K562 (cell line): ENCODE data around the gene LSR. TPM values are rescaled to one million over a fixed set of nuclear protein-coding genes. Genes with fewer than 3 reads are reported as not detected.

Experiments
- ATAC-seq: fragments of 200-7000 bp; cut with Tn5 transposase; 3 replicates; pipeline ENCODE4 v1.9.1; 2020; ENCODE audit warnings: moderate library complexity
- BruUV-seq: library from RNA; stranded (reverse); fragments of 400-500 nt; replicated peaks from 2 replicates; lab custom pipeline; 2021; lab: Mats Ljungman, UMichigan
- CTCF ChIA-PET: fragments of 300-600 bp; formaldehyde crosslinking; extraction: SDS; loops from one replicate; lab custom pipeline; 2021; ENCODE audit warnings: low intra/inter-chr PET ratio; lab: Yijun Ruan, JAX
- POLR2A ChIA-PET: fragments of 300-600, 350-650 bp; sonication (Branson Sonifier 250); formaldehyde crosslinking; extraction: SDS; loops from one replicate; lab custom pipeline; 2021; ENCODE audit warnings: antibody characterized with exemption, inconsistent platforms; lab: Yijun Ruan, JAX
- DNase-seq, 4 experiments: peaks; one replicate each; pipeline versions ENCODE4 v3.0.0 to v3.0.0-alpha.2; 2011 to 2018; ENCODE audit warnings: low spot score in 3 of 4, mixed read lengths in 3 of 4; ENCODE audit errors: extremely low read depth in 1 of 4
- FAIRE-seq: peaks from 2 replicates; lab custom pipeline; 2011; peaks lifted over from hg19 to GRCh38; lab: Jason Lieb, UNC
- H2AFZ ChIP-seq: 2 replicates; pipeline ENCODE4 v1.6.0; 2011; ENCODE audit warnings: low read depth, low read length, control low read depth, inconsistent platforms
- H3K27ac ChIP-seq: fragments of 200-600 bp; 3 replicates; pipeline ENCODE4 v1.8.0; 2011; ENCODE audit warnings: low read depth, mild to moderate bottlenecking, control low read depth, inconsistent platforms, low read length, moderate library complexity, mixed read lengths; ENCODE audit errors: extremely low read depth
- H3K27me3 ChIP-seq, 2 experiments: fragments of 300-600 bp in 1 of 2; 2 replicates in 1 of 2; 3 replicates in 1 of 2; pipeline versions ENCODE4 v1.6.0 to v1.8.0; 2011; ENCODE audit warnings: inconsistent platforms in 2 of 2, low read length in 2 of 2, mild to moderate bottlenecking in 1 of 2, mixed read lengths in 1 of 2, moderate library complexity in 1 of 2; ENCODE audit not compliant: control insufficient read depth in 2 of 2, insufficient read depth in 2 of 2
- H3K36me3 ChIP-seq: fragments of 300-600 bp; 3 replicates; pipeline ENCODE4 v1.8.0; 2011; ENCODE audit warnings: mild to moderate bottlenecking, low read length, inconsistent platforms; ENCODE audit not compliant: control insufficient read depth, insufficient read depth
- H3K4me1 ChIP-seq, 2 experiments: fragments of 200-600 bp in 1 of 2; replicated peaks in 1 of 2; 2 replicates in 1 of 2; 3 replicates in 1 of 2; pipeline versions ENCODE4 v1.5.1 to v1.8.0; 2011; ENCODE audit warnings: inconsistent platforms in 2 of 2, low read length in 2 of 2, mild to moderate bottlenecking in 1 of 2, mixed read lengths in 1 of 2, moderate library complexity in 1 of 2; ENCODE audit not compliant: control insufficient read depth in 2 of 2, insufficient read depth in 2 of 2
- H3K4me2 ChIP-seq: 2 replicates; pipeline ENCODE4 v1.6.1; 2011; ENCODE audit warnings: low read length, control low read depth, inconsistent platforms, mixed read lengths; ENCODE audit not compliant: insufficient read depth
- H3K4me3 ChIP-seq: fragments of 200-600 bp; sonication (generic), shearing (Covaris generic); 2 replicates; pipeline ENCODE4 v1.5.1; 2016; ENCODE audit warnings: control low read depth, inconsistent platforms
- H3K79me2 ChIP-seq: fragments of 200-600 bp; 3 replicates; pipeline ENCODE4 v1.8.0; 2011; ENCODE audit warnings: low read length, inconsistent platforms; ENCODE audit not compliant: control insufficient read depth, insufficient read depth
- H3K9ac ChIP-seq, 2 experiments: 2 replicates each; pipeline versions ENCODE4 v1.6.0 to v1.6.1; 2011; ENCODE audit warnings: low read depth in 2 of 2, low read length in 2 of 2, control low read depth in 1 of 2, inconsistent platforms in 1 of 2, mild to moderate bottlenecking in 1 of 2, mixed read lengths in 1 of 2; ENCODE audit not compliant: insufficient read depth in 1 of 2
- H3K9me1 ChIP-seq: one replicate; pipeline ENCODE4 v1.6.0; 2011; ENCODE audit warnings: inconsistent platforms, mild to moderate bottlenecking, low read length, moderate library complexity; ENCODE audit not compliant: control insufficient read depth, insufficient read depth
- H3K9me3 ChIP-seq: replicated peaks from 2 replicates; pipeline ENCODE4 v1.5.1; 2011; ENCODE audit warnings: low read depth, low read length, inconsistent platforms; ENCODE audit not compliant: control insufficient read depth, insufficient read depth
- H4K20me1 ChIP-seq: replicated peaks from 2 replicates; pipeline ENCODE4 v1.6.1; 2011; ENCODE audit warnings: low read length, inconsistent platforms, mixed read lengths; ENCODE audit not compliant: control insufficient read depth, insufficient read depth
- HNRNPUL1 ChIP-seq: fragments of 200-400 bp; formaldehyde crosslinking; IDR thresholded peaks from 2 replicates; pipeline ENCODE4 v1.6.1; 2017; ENCODE audit warnings: low read length
- NR4A1 ChIP-seq, 2 experiments: fragments of 250-450 bp in 1 of 2; fragments of 450-650 bp in 1 of 2; sonication (Bioruptor Pico) in 1 of 2; IDR thresholded peaks; 2 replicates each; pipeline versions ENCODE4 v1.4.0 to v1.6.1; 2016 to 2020; ENCODE audit warnings: mild to moderate bottlenecking in 2 of 2, missing compliant biosample characterization in 1 of 2, missing genetic modification characterization in 1 of 2, moderate library complexity in 1 of 2
- SMARCC2 ChIP-seq: fragments of 450-650 bp; IDR thresholded peaks from 2 replicates; pipeline ENCODE4 v1.6.1; 2017; ENCODE audit warnings: antibody characterized with exemption, moderate library complexity, mild to moderate bottlenecking, low read depth
- SPI1 ChIP-seq: IDR thresholded peaks from 2 replicates; pipeline ENCODE4 v1.6.1; 2011; ENCODE audit warnings: low read depth, low read length, control low read depth, borderline replicate concordance
- ZNF146 ChIP-seq: IDR thresholded peaks from one replicate; pipeline ENCODE4 v1.6.1; 2018; ENCODE audit warnings: missing compliant biosample characterization; ENCODE audit not compliant: unreplicated experiment
- ZNF398 ChIP-seq: fragments of 250-450 bp; sonication (Bioruptor Pico); IDR thresholded peaks from 2 replicates; pipeline ENCODE4 v1.8.0; 2021; ENCODE audit warnings: moderate library complexity, mild to moderate bottlenecking, inconsistent platforms
- ZNF586 ChIP-seq: fragments of 450-650 bp; formaldehyde crosslinking; conservative IDR thresholded peaks from 2 replicates; pipeline ENCODE4 v1.4.0; 2020; ENCODE audit warnings: mild to moderate bottlenecking, moderate library complexity
- WGBS: fragments of 100-300 bp; shearing (Covaris generic); methylation state at CpG from one replicate; pipeline ENCODE4 v1.1.6; 2016; ENCODE audit warnings: low coverage, mixed read lengths; ENCODE audit not compliant: insufficient coverage; ENCODE audit errors: missing lambda C conversion rate; 5-methylcytosine and 5-hydroxymethylcytosine counted together
- in situ Hi-C: fragments of 300-500 bp; cut with MboI; formaldehyde crosslinking; loops from 4 replicates; pipeline ENCODE4 v1.15.0; 2018; ENCODE audit warnings: inconsistent platforms, mixed read lengths
- intact Hi-C: fragments of 100-400 bp; cut with micrococcal nuclease; formaldehyde crosslinking; loops from 2 replicates; pipeline ENCODE4 v1.14.2; 2022
- polyA plus RNA-seq, 8 experiments: library from polyadenylated mRNA; depleted of rRNA in 4 of 8; stranded (reverse) in 5 of 8; unstranded in 3 of 8; fragments of >200 nt; fragmentation: Nextera tagmentation in 2 of 8; fragmentation: Illumina TruSeq in 1 of 8; extraction: Ambion mirVana in 2 of 8; extraction: Trizol in 1 of 8; gene quantifications; 2 replicates each; pipeline versions ENCODE4 v1.2.1 to v1.2.3, GENCODE V29; 2011 to 2014; ENCODE audit warnings: inconsistent platforms in 1 of 8, missing spikeins in 1 of 8
- total RNA-seq, 7 experiments: library from RNA; depleted of rRNA in 6 of 7; stranded (reverse); fragments of >200 nt in 6 of 7; fragmentation: Illumina TruSeq in 2 of 7; extraction: Trizol in 2 of 7; gene quantifications; 2 replicates each; pipeline versions ENCODE4 v1.2.1 to v1.2.3, GENCODE V29; 2011 to 2021; ENCODE audit warnings: low replicate concordance in 1 of 7

The LSR gene
- total and polyA plus RNA-seq, 9 of the 15 experiments (the other 6 are each of a cell fraction or from before 2014, with no cell fraction given), result 0.44 to 87.9 (median 28.0) TPM

- no peak for TF ChIP-seq ZNF146 (CRISPR knock-in tag)
- TF ChIP-seq NR4A1 (CRISPR knock-in tag; IDR thresholded peaks at IDR 0.05), result no peak
- no peak for TF ChIP-seq NR4A1 (tag; IDR thresholded peaks at IDR 0.05)
- TF ChIP-seq ZNF398 (CRISPR knock-in tag), result no peak
Measured at GRCh38 chr19:35281303-35281702, 32.5 kb downstream of the LSR start (continued).

GRCh38 chr19:35284153-35285094 lies 35.6 kb downstream of the LSR start:
- WGBS, result 63% methylated on average over 15 of the region's 17 CpGs
- ChIA-PET POLR2A (interaction anchor here (0.8 to 1.0 kb wide), 3 partner anchors 10 to 41 kb away, joined by 3 to 5 read pairs (median 4); no protein-coding TSS in a partner anchor), CTCF (no interaction called here)
- no peaks in the 10 kb centered on the region for H3K9me1 ChIP-seq
- intact Hi-C loops, result no loop called here
- TF ChIP-seq SMARCC2 (no peak), HNRNPUL1 (no peak), SPI1 (peak; percentile 58; the same call in 1 of the 2 replicates), ZNF586 (CRISPR knock-in tag) (no peak)
- no peaks in the 10 kb centered on the region; the same call in 1 of the 2 replicates for H4K20me1 ChIP-seq
- in situ Hi-C loops, result no loop called here
- peaks cover 16 to 28% of the 10 kb centered on the region in 2 experiments; a peak in 4 of 5 replicates for H3K4me1 ChIP-seq
- FAIRE-seq (no peak), ATAC-seq (no peak), DNase-seq (no peak)
- H3K36me3 ChIP-seq, result no peaks in the 10 kb centered on the region; the same call in 2 of the 3 replicates
- H3K79me2 ChIP-seq, result no peaks in the 10 kb centered on the region
- H2AFZ ChIP-seq, result 0 out of 2 replicates have a peak overlapping the region, but pooled peaks have one; percentile 53
- no peak overlapping the region for H3K4me2 ChIP-seq
- H3K27ac ChIP-seq, result no peak overlapping the region
- no peak overlapping the region for H3K4me3 ChIP-seq
- H3K9me3 ChIP-seq, result no peaks in the 10 kb centered on the region
- BruUV-seq, result no TSS peak
- H3K27me3 ChIP-seq, result no peaks in the 10 kb centered on the region
- H3K9ac ChIP-seq, result peak overlapping the region in 1 of 2 experiments; percentile 76; a peak in 2 of 4 replicates
